GM19099 (cell line): ENCODE results near the gene DOCK9.

Experiments
- POLR2A ChIP-seq: IDR thresholded peaks from 3 replicates; pipeline ENCODE4 v1.6.1; 2011; ENCODE audit warnings: low read depth; ENCODE audit not compliant: insufficient read length; ENCODE audit errors: extremely low read depth

The DOCK9 gene

DNA sequence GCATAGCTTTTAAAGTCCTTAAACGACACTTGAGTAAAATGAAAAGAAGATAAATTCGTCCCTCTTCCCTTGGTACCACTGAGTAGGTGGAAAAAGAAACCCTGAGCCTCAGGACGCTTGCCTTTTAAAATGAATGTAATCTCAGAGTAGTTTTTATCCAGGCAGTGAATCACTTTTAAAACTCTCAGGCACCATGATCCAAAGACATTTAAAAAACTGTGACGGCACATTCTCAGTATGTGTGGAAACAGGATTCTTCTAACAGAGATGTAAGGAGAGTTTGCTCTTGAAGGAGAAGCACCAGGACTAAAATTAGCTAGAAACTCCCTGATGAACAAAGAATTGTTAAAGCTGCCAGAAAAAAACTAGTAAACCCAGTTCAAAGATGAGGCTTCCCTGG, 119.7 kb downstream of the DOCK9 start:
- TF ChIP-seq POLR2A = no peak

DNA sequence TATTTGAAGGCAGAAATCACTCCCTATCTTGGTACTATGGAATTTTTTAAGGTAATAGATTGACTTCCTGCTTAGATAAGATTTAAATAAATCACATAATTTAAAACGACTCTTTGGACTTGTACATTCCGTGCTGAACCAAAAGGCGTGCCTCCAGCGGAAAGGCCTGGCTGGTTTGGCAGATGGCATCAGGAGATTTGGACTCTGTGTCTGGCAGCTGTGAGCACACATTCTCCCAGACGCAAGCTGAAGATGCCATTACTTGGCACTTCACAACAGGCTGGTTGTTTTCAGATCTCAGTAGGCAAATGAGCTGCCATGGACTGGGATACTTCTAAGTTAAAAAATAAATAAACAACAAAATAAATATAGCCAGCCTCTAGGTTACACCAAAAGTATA, 120.9 kb downstream of the DOCK9 start:
- no peak for TF ChIP-seq POLR2A

DNA sequence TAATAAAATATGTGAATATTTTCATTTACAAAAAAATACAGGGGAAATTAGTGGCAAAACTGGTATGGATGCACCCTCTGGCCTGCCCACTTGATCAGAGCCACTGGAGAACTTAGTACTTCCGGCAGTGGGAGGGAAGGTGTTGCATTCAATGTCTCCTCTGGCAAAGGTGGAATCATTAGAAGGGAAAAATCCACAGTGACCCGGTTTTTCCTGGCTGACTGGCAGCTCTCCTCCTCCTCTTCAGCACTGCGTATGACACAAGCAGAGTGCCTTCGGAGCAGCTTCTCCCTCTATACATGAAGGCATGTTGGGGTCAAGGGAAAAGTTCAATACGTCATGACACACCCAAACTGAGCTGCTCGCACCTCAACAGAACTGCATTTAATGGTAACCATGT, 123.4 kb downstream of the DOCK9 start:
- no peak for TF ChIP-seq POLR2A

- TF ChIP-seq POLR2A = no peak
These were observed 124.1 kb downstream of the DOCK9 start for GRCh38 chr13:98853771-98854221.

GRCh38 chr13:98851276-98851675, 126.6 kb downstream of the DOCK9 start:
- no peak for TF ChIP-seq POLR2A

- no peak for TF ChIP-seq POLR2A
These were observed 129.1 kb downstream of the DOCK9 start for GRCh38 chr13:98848746-98849145.

- no peak for TF ChIP-seq POLR2A
These were observed 130.1 kb downstream of the DOCK9 start for GRCh38 chr13:98847780-98848179.

GRCh38 chr13:98846986-98847385, 130.9 kb downstream of the DOCK9 start:
- TF ChIP-seq POLR2A = no peak

- no peak for TF ChIP-seq POLR2A
These were observed 131.3 kb downstream of the DOCK9 start for GRCh38 chr13:98846521-98846920.

DNA sequence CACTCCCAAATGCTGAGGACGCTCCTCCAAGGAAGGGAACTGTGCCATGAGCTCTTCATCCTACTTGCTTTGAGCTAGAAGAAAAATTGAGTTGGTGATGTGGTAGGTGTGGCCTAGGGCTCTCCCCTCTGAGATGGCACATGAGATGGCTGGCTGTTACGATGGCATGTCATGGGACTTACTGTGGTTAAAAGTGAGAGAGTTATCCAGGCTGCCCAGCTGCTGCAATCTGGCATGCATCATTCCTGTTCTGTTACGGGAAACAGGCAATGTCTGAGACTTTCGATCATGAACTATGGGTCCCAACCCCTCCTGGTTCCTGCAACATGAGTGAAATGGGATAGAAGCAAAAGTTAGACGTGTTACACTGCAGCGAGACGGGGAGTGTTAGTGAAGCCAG, 132.1 kb downstream of the DOCK9 start:
- no peak for TF ChIP-seq POLR2A

- no peak for TF ChIP-seq POLR2A
These were observed 133.8 kb downstream of the DOCK9 start for GRCh38 chr13:98844021-98844420.

DNA sequence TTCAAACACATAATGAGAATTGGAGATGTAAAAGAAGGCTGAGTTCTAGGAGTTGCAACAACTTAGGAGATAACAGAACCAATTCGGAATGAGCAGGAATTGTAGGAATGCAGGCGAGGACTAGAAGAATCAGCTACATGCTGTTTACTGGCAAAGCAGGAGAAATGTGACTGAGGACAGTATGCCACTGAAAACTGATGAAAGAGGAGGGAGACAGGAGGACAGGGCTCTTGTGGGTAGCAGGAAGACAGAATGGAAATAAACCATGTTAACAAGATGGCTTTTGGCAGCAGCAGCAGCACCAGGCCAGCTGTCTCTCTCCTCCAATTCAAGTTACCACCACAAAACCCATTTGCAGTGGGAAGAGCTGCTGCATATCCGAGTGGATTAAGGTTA, 134.4 kb downstream of the DOCK9 start:
- no peak for TF ChIP-seq POLR2A

DNA sequence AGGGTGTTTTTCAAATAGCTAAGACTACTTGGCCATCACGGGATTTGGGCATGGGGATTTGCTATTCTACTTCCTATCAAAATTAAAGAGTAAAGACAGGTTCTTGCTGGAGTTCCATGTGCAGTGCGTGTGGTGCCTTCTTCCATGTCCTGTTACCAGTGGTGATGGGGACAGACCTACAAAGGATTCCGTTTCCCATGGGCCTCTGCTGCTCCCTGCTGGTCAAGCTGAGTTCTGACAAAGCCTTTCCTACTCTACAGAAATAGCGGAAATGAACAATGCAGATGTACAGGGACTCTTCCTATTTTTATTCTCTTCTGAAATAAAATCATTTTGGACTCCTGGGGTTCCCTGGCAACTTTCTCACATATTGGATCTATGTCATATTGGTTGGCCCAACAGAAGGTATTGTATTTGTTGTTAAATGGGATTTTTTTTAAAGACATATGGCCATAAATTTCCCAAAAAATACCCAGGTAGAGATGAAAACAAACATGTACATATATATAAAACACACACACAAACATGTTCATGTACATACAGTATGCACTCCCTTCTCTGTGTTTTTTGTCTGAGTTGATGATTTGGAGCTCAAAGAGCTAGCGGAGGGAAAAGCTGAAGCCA, 134.9 kb downstream of the DOCK9 start:
- TF ChIP-seq POLR2A = no peak

DNA sequence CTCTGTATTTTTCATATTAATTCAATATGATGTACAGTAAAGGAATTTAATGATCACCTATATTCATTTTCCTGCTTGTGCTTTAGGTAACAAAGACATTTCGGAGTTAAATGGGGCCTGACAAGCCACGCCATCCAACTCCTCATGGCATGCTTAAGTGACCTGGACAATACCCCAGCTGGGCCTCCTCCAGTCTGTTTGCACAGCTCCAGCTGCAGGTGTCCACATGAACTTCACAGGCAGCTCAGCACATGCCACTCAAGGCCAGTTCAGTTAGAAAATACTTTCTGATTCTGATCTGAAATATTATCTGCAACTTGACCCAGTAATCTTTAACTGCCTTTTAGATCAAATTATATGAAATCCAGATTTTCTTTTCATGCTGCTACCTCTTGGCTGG, 135.8 kb downstream of the DOCK9 start:
- TF ChIP-seq POLR2A = no peak

DNA sequence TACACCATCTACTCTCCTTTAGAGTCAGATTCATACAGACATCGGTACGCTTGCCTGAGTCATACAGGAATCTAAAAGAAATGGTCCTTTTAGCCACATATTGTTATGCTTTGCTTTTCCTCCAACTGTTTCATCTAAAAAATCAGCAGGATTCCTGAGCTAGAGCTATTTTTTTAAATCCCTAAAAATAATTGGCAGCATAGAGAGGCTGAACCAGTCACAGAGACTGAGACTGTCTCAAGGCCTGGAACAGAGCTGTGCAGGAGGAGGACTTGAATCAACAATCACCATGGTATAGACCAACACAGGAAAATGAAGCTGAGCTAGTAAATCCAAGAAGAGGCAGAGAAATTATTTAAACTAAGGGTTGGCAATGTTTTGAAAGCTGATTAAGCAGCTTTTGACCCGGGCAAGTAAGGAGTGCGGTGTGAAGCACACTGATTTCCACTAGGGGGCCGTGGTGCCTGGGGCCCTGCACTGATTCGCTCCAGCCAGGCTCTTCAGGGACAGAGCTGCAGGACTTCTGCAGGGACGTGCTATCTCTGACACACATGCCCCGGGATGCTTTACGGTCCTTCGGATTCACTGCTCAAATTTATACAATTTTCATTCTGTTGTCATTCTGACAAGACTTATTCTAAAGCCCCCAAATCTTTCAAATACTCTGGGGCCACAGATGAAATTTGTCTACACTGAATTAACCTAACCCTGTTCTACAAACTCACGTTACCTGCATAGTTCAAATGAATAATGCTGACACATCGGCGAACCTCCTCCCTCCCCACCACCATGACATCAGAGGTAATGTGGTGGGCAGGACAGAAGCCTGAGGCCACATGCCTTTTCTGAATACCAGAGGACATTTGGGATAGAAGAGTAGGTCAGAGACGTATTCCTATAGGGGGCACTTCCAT, 137.8 kb downstream of the DOCK9 start:
- no peak for TF ChIP-seq POLR2A

- no peak for TF ChIP-seq POLR2A
These were observed 139.1 kb downstream of the DOCK9 start for GRCh38 chr13:98838776-98839175.
